CD4-positive, alpha-beta T cell treated with Interferon gamma for 1 hour (primary cell): ENCODE results near the gene SPATA13.
"Not testable (repeated sequence)": the region's sequence is repeated elsewhere in the genome, so short reads cannot be mapped to it uniquely, and the experiment has no call there.

Source experiments
- DNase-seq: peaks from one replicate; pipeline ENCODE4 v3.0.0-alpha.2; 2020

Gene SPATA13

DNA sequence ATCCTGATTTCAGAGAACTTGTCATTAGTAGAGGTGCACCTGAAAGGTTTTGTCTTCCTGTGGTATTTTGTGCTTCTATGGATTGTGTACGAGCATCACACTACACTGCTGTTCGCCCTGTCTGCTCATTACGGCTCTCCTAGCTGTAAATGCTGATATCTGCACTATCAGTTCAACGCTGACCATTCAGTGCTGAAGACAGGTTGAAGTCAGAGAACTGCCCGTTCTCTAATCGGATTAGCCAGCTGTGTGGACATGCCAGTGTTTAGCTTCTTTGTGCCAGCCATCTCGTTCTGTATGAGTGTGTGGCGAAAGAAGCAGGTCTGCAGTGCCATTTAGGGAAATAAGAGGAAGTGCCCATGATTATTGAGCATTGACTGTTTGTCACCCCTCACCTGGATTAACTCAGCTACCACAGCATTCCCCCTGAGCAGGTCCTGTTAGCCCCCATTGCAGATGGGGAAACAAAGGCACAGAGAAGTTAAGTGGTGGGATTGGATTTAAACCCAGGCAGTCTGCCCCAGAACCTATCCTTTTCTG is 127.3 kb downstream of the SPATA13 start:
- no peak for DNase-seq

DNA sequence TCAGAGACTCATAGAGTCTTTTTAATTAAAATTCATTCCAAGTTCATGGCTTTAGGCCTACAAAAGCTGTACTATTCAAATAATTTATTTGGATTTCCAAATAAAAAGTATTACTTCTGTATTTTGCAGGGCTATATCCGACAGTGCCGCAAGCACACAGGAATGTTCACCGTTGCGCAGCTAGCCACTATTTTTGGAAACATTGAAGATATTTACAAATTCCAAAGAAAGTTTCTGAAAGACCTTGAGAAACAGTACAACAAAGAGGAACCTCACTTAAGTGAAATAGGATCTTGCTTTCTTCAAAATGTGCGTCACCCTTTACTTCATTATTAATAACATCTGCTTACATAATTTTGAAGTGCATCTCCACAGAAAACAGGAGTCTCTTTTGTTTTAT is 128.3 kb downstream of the SPATA13 start:
- no peak for DNase-seq

DNA sequence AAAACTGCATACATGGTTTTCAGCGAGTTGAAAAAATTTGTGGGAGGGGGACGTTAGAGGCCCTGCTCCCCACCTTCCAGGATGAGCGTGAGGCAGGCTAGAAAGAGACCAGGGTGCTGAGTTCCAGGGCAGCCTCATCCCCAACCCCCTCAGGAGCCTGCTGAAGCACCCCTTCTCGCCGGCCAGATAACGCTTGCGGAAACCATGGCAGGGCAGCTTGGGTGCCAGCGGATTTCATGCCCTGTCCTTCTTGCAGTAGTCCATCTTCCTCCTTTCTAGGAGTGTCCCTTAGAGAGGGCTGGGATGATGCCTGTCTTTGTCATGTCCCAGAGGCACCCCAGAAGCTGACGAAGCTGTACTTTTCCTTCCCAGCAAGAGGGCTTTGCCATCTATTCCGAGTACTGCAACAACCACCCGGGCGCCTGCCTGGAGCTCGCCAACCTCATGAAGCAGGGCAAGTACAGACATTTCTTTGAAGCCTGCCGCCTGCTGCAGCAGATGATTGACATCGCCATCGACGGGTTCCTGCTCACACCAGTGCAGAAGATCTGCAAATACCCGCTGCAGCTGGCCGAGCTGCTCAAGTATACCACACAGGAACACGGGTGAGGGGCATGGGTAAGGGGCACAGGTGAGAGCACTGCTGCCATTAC is 129.9 kb downstream of the SPATA13 start:
- no peak for DNase-seq

DNA sequence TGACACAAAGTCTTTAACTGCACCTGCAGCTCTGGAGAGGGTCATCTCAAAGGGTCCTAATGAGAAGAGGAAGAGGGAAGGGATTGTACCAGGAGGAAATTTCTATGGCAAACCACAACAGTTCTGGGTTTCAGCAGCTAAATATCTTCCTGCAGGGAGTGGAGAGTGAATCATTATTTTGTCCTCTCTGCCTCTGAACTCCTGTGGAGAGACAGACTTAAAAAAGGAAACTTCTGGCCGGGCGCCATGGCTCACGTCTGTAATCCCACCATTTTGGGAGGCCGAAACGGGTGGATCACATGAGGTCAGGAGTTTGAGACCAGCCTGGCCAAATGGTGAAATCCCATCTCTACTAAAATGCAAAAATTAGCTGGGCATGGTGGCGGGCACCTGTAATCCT is 132.0 kb downstream of the SPATA13 start:
- DNase-seq = no peak

DNA sequence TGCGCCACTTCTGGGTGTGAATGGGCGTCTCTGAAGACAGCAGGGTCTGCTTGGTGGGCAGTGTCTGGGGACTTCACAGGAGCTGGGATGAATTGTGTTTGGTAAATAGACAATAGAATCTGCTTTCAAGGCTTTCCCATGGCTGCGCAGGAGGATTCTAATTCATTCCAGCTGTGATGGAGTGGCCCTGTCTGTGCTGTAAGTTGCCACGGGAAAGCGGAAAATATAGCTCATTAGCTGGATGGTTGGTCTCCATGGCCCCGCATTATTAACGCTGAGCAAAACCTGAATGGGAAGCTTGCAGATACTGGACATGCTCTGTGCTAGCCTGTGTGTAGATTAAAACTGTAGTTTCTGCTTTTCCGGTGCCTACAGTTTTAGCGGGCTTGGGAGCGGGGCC is 133.2 kb downstream of the SPATA13 start:
- DNase-seq = no peak

DNA sequence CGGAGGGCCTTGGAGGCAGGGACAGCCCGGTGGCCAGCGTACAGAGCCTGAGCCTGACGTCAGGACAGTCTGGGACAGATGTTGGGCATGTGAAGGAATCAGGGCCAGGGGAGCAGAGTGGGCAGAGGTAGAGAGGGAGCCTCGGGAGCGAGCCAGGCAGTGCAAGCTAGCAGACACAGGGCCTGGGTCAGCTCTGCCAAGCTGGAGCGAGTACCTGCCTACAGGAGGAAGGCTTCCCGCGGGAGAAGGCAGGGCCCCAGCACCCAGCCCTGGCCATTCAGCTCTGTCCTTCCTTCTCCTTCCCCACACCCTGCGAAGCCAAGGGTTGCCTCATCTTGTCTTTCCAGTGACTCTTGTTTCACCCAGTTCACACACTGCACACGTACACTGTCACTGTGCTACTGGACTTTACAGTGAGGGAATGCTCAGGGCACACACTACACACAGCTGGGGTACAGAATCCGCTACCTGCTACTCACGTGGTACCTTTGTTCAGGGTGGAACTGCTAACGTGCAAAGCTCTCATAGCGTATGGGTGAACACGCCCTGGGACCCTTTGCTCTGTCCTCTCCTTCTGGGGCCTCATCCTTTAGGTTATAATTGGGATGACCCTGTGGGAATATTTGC is 139.1 kb downstream of the SPATA13 start:
- no peak for DNase-seq

DNA sequence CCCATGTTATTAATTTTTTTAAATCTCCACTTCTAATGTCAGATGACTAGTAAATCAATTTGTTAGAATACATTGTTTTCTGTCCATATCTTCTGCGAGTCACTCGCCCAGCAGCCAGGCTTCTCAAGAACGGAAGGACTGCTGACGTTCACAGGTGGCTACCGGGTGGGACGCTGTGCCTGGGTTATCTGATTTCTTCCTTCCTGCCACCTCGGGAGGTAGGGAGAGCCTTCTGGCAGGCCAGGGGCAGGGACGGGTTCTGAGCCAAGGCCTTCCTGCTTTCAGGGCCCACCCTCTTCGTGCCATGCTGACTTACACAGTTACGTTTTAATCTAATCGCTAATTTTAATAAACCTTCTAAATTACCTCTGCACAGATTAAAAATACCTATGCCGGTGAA is 140.9 kb downstream of the SPATA13 start:
- no peak for DNase-seq

DNA sequence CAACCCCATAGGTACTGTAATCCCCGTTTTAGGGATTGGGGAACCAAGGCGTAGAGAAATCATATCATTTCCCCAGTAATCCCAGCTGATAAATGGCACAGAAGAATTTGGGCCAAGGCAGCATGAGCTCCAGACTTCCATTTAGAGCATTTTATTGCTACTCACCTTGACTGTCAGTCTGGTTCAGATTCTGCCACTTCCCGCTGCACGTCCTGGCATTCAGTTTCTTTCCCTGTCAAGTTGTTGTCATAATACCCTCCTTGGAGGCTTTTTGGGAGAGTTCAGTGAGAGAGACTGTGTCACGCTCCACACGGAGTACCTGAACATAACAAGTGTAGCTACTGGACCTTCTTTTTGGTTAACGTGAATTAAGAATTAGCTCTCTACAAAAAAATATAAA is 141.4 kb downstream of the SPATA13 start:
- no peak for DNase-seq

DNA sequence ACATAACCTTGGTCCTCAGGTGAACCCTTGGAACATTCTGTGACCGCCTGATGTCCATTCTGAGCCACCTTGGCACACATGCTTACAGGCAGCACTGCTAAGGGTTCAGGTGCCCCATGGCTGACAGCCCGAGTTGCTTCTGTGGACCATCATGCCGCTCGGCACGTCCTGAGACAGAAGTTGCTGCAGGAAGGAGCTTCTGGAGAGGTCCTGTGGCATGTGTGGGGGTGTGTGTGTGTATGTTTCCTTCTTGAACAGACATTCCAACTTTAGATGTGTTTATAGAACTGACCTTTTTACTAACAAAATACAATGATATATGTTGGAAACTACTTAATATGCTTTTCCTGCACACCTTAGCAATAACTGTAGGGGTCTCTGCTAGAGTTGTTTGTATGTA is 144.1 kb downstream of the SPATA13 start:
- no peak for DNase-seq

DNA sequence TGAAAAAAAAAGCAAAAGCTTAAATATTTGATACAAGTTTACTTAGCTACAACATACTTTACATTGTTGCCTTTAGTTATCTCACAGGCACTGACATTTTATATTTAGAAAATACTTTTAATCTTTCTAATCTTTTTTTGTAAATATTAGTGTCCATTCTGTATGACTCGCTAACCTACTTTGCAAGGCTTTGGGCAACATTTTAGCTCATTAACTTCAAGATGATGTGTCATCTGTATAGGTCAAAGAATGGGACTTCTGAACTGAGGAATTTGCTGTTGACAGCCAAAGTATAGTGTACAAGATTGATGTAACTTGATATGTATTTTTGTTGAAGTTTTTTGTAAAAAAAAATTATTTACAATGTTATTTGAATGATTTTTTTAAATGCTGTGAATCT is 146.1 kb downstream of the SPATA13 start:
- DNase-seq = no peak

DNA sequence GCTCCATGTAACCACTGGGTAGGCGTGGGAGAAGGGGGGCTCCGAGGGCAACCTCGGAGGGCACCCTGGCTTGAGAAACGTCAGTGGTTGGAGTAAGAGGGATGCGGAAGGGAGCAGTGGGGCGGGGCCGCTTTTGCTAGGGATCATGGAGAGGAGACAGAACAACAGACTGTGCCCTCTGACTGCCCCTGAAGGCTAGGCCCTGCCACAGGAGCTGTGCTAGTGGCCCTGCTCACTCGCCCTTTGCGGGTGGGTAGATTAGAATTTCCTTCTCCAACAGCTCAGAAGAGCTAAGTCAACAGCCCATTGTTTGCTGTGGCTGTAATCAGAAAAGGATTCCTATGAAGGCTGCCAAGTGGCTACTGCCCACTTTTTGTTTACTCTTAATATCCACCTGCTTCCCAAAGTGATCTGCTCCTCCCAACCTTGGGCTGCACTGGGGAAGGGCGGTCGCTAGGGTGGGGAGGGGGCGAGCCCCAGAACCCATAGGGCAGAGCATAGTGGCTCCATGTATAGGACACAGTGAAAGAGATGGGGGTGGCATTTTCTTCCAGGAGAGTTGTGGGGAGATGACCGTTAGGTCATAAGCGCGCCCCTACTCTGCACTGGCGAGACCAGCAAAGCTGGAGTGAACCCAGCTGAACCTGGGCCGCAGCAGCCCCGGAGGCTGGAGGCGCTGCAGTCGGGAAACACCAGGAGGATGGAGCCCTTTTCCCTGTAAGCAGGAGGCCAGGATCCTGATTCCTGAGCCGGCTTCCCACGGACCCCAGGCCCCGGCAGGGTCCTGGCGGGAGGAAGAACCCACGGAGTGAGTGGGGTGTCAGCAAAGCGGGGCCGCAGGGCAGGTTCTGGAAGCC is 146.9 kb downstream of the SPATA13 start:
- no peak for DNase-seq

DNA sequence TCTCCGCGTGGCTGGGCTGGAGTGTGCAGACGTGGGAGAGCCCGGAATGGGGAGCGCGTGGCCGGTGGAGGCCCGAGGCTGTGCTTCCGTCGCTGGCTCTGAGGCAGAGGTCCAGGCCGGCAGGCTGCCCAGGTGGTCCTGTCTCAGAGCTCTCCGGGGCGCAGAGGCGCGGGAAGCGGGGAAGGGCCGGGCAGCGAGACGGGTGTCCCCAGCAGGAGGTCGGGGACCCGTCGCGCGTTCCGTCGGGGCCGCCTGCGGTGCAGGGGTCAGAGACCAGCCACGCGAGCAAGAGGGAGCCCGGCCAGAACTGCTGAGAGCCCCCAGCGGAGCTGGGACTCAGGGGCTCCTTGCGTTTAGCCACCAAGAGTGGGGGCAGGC is 147.5 kb downstream of the SPATA13 start:
- DNase-seq = no peak

DNA sequence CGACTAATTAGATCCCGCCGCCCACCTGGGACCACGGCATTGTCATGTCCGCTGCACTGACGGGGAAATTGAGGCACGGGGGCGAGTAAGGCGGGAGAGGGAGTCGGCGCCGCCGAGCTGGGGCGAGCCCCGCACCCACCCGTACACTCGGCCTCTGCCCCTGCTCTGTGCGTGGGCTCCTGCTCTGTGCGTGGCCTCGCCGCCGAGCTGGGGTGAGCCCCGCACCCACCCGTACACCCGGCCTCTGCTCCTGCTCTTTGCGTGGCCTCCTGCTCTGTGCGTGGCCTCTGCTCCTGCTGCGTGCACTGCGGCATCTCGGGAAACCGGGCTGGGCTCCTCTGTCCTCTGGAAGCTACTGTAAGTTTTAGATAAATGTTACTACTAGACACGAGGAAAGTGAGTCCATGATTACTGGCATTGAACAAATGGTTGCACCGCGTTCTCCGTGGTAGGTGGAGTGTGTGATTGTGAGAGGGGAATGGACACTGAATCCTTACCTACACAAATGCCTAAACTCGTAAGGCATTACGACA is 148.0 kb downstream of the SPATA13 start:
- no peak for DNase-seq

DNA sequence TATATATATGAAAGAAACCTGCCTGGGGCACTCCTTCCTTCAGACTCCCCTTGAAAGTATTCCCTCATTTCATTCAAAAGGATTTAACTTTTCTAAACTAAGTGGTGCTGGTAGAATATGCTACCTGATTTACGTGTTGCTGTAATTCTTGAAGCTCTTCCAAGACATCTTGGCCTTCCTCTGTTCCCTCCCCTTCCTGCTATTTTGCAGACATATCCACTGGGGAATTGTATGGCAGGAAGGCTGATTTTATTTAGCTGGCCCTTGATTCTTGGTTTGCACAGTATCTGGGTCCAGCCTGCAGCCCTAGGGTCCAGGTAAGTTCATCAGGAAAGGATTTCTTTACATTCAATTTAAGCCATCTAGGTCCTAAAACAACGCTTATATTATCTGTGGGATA is 148.8 kb downstream of the SPATA13 start, which contains the start of gene C1QTNF9:
Gene C1QTNF9 (plus strand): TSS at position 281 of the 400 bp plus-strand sequence. CDS start 6,424 bp downstream, outside the sequence.
- not testable (repeated sequence) for DNase-seq

DNA sequence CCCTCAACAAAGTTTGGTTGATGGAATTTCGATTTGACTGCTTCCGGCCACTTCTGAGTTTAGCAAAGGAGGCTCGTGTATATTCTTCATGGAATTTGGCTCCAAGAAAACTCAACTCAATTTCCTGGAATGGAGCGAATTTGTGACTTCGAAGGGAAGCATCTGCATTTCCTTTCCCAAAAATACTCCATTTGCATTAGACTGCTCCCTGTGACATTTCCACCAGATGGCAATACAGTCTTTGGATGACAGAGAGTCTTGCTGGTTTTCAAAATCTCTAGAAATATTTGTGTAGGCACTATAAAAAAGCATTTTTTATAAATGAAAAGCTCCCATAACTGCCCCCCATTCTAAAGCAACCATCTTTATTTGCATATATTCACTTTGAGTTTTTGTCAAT is 152.9 kb downstream of the SPATA13 start:
- no peak for DNase-seq

DNA sequence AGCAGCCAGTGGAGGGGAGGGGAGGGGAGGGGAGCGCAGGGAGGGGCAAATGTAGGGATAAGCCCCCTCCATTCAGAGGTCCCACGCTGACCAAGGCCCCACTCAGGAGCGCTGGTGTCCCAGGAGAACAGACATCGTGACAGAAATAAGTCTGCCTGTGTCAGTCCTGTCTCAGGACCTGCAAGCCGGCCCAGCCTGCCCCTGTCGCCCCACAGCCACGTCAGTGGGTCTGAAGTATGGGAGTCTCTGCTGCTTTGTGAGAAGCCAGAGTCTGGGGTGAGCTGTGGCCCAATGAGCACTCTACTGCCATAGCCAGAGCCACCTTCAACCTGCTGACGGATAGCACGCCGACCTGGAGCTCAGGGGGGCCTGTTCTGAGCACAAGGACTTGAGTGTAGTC is 157.3 kb downstream of the SPATA13 start:
- not testable (repeated sequence) for DNase-seq

DNA sequence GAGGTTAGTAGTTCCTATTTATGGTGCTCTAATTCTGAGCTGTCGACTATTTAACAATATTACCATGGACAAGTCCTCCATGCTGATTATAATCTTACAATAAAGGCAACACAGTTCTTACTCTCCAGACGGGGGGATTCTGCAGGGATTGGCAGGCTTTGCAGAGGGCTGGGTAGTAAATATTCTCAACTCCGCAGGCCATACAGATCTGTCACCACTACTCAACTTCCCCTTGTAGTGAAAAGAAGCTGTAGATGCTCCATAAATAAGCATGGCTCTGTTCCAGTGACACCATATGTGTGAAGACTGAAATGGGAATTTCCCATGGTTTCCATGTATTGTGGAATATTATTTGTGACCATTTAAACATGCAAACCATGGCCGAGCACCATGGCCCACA is 158.4 kb downstream of the SPATA13 start:
- DNase-seq = not testable (repeated sequence)

DNA sequence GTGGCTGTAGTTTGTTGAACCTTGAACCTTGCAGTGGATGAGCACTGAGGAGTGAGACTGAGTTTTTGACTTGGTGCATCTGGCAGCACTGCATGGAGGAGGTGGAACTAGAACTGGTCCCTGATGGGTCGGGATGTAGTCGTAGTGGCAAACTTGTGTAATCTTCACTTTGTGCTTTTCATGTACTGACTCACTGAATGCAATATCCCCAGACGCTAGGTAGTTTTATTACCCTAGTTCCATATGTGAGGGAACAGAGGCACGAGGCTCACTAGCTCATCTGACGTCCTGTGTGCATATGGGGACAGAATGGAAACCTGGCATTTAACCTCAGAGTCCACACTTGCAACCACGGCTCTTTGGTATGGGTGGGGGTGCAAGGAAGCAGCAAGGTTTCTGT is 159.1 kb downstream of the SPATA13 start:
- not testable (repeated sequence) for DNase-seq

DNA sequence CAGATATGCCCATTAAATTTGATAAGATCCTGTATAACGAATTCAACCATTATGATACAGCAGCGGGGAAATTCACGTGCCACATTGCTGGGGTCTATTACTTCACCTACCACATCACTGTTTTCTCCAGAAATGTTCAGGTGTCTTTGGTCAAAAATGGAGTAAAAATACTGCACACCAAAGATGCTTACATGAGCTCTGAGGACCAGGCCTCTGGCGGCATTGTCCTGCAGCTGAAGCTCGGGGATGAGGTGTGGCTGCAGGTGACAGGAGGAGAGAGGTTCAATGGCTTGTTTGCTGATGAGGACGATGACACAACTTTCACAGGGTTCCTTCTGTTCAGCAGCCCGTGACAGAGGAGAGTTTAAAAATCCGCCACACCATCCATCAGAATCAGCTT is 160.9 kb downstream of the SPATA13 start:
- DNase-seq = not testable (repeated sequence)

DNA sequence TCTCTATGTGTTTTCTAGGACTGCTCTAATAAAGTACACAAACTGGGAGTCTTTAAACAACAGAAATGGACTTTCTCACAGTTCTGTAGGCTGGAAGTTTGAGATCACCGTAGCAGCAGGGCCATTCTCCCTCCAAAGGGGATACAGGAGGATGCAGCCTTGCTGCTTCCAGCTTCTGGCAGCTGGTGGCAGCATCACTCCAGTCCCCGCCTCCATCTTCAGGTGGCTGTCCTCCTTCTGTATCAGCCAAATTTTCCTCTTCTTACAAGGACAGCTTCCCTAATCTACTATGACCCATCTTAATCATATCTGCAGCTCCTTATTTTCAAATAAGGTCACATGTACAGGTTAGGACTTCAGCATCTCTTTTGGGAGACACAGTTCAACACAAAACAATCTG is 161.9 kb downstream of the SPATA13 start:
- DNase-seq = not testable (repeated sequence)

DNA sequence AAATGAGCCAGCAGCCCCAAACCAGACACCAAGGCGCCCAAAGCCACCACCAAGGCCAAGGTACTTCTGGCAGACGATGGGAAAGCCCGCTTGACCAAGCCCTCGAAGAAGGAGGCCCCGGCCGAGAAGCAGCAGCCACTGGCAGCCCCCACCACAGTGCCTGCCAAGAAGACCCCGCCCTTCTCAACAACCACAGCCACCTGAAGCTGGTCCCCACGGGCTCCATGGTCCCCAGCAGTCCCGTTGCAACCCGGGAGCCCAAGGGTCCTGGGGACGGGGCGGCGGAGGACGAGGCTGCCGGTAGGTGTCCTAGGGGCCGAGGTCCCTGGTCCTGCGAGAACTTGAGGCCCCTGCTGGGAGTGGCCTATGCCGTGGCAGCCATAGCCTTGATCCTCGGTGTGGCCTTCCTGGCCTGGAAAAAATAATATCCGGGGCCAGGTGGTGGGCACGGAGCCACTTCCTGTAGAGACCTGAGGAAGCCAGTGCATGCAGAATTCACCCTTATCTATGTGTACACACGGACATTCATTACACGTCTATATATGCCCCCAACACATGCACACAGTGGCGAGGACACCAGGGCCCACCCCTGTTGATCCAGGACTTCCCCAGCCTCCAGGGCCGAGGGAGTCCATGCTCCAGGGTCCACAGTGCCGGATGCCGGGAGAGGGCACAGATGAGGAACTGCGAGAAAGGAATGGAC is 162.7 kb downstream of the SPATA13 start:
- no peak for DNase-seq

DNA sequence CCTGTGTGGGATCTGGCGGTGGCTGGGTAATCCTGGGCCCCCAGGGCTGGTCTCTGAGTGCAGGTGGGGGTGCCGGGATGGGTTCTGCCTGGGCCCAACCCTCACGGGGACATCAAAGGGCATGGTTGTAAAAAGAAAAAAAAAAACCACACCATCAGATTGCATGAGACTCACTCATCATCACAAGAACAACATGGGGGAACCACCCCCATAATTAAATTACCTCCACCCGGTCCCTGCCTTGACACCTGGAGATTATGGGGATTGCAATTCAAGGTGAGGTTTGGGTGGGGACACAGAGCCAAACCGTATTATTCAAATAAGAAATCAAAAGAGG is 163.2 kb downstream of the SPATA13 start:
- DNase-seq = no peak

DNA sequence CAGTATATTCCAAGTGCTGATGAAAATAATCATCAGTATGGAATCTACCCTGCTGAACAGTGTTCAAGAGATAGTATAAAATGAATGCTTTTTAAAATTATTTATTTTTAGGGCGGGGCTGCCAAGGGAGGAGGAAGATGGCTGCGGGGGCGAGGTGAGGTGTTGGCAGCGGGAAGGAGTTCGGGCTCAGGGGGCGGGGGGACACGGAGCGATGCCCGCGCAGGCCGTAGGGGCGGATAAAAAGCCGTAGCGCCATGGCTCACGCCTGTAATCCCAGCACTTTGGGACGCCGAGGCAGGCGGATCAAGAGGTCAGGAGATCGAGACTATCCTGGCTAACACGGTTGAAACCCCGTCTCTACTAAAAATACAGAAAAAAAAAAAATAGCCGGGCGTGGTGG is 167.1 kb downstream of the SPATA13 start:
- DNase-seq = not testable (repeated sequence)
